ENCODE measurements around the gene CNTF.

CNTF gene

DNA sequence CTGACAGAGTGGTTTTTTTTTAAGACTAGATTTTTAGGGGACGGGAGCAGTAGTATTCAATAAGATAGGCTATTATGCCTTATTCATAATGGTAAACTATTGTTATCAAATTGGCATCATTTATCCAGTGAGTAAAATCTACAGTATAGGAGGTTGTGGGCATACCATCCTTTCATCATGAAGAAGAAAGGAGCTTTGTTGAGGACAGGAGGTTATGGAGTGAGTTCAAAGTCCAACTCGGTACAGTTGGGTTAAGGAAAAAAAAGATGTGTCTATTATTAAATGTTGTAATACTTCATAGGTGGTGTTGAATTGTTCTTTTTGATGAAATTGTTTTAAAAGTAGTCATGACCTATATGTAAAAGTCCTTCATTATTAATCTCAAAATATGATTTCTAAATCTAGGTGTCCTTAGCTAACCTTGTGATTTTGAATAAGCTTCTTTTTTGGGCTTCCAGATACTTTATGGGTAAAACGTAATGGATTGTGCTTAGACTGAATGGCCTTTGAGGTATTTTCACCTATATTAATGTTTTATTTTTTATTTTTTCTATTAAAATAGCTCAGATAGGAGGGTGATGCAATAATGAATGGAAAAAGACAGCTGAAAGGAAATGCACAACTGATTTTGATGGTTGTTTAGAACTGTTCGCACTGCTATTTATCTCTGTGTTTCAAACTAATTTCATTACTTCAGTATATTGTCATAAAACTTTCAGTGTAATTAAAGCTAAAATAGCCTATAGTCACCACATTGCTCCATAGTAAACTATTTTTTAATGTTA, 15.3 kb upstream of the CNTF start:
- DNase-seq (ENCODE audit: low read depth in 2 of 3, low spot score in 2 of 3) = no peak

DNA sequence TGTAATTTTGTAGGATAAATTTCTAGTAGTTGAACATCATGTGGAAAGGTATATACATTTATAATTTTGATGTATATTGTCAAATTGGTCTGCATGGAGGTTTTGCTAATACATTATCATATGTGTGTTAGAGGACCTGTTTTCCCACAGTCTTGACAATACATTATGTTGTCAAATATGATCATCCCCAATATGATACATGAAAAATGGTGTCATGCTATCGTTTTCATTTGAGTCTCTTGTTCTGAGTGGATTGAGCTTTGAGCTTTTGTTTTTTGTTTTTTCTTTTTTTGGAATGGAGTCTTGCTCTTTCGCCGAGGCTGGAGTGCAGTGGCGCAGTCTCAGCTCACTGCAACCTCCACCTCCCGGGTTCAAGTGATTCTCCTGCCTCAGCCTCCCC, 14.1 kb upstream of the CNTF start:
- no peak for DNase-seq (ENCODE audit: low read depth in 2 of 3, low spot score in 2 of 3)

DNA sequence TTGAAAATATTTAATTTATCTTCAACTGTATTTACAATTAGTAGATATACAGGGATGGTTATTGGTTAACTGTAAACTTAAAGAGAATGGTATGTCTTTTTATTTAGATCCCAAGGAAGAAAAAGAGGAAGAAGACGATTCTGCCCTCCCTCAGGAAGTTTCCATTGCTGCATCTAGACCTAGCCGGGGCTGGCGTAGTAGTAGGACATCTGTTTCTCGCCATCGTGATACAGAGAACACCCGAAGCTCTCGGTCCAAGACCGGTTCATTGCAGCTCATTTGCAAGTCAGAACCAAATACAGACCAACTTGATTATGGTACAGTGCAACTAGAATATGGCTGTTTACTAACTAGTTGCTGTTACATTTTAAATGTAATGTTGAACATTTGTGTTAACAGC, 12.7 kb upstream of the CNTF start:
- DNase-seq (ENCODE audit: low read depth in 2 of 3, low spot score in 2 of 3) = no peak

DNA sequence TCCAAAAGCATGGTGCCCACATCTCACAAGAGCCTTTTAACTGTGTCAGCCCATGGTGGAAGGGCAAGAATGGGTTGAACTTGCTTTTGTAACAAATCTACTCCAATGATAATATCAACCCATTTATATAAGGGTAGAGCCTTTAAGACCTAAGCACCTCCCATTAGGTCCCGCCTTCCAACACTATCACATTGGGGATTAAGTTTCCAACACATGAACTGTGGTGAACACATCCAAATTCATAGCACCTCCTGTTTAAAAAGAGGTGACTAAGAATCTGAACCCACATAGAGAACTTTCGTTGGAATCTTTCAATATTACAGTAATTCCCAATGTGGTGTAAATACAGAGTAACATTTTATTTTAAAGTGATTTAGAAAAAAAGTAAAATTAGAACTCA, 9.2 kb upstream of the CNTF start:
- DNase-seq (ENCODE audit: low read depth in 2 of 3, low spot score in 2 of 3) = no peak

DNA sequence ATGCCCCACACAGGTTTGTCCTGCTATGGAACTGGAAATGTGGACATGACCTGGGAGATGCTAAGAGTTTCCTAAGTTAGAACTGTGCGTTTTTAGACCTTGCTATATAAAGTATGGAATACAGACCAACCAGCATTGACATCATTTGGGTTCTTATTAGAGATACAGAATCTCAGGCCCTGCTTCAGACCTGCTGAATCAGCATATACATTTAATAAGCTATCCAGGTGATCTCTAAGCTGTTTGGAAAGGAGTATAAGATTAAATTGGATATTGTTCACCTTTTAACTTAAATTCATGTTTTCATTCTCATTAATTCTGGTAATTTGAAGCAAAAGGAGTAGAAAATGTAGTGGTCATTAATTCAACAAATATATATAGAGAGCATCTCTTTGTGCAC, 6.9 kb upstream of the CNTF start:
- no peak for DNase-seq (ENCODE audit: low read depth in 2 of 3, low spot score in 2 of 3)

DNA sequence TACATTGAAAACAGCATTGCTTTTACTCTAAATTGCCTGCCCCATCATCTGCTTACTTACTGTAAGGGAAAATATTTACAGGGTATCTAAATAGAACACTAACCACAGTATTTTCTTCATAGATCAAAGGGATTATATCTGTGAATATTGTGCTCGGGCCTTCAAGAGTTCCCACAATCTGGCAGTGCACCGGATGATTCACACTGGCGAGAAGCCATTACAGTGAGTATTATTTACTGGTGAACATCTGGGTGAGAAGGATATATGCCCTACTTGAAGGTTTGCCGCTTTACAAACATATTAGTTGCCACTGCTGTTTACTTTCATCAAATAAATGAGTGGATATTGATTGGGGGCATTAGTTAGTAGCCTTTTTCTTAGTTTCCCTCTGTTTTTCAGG, 5.9 kb upstream of the CNTF start:
- DNase-seq (ENCODE audit: low read depth in 2 of 3, low spot score in 2 of 3) = no peak

DNA sequence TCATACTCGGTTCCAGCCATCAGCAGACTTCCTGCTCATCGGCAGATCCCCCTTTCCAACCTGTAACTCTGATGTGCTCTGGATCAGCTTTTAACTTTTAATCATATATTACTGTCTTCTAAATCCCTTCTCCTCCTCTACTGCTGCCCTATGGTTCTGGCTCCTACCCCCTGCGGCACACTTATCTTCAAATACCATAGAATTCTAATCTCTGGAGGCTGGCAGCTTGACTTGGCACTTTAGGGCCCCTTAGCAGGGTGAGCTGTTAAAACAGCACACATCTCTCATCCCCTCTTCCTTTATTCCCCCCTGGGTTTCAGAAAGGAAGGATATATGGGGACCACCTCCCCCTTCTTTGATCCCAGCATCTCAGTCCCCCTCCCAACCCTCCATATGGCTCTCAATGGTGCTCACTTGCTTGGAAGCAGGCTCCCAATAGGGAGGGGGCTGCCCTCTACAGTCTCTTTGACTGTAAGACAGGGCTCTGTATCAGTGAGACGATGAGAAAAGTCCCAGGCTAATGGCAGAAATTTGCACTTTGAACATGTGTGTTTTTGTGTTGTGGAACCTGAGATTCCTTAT, 4.4 kb upstream of the CNTF start:
- no peak for DNase-seq (ENCODE audit: low read depth in 2 of 3, low spot score in 2 of 3)

DNA sequence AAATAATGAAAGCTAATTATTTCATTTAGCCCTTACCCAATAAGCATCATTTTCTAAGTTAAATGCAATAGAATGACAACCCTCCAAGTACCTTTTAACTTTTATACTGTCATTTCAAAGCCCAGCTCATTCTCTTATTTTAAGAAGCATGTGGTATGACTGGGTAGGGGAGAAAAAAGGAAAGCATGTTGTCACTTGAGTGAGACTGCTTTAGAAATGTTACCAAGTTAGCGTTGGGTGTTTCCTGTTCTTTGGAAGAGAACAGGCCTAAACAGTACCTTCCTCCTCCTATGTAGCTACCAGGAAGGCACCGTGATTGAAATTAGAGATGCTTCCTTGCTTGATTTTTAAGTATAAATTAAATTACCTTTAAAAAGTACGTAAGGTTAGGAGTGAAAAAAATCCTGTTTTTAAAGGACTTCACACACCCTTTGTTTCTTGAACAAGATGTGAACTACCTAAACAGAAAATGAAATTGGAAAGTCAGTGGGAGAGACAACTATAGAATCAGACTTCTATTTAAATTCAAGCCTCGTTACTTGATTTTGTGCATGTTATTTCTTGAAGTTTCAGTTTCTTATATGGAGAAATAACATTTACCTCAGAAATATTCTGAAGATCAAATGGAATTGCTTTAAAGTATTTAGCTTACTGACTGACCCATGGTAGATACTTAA, 741 bp upstream of the CNTF start:
- DNase-seq (ENCODE audit: low read depth in 2 of 3, low spot score in 2 of 3) = no peak

DNA sequence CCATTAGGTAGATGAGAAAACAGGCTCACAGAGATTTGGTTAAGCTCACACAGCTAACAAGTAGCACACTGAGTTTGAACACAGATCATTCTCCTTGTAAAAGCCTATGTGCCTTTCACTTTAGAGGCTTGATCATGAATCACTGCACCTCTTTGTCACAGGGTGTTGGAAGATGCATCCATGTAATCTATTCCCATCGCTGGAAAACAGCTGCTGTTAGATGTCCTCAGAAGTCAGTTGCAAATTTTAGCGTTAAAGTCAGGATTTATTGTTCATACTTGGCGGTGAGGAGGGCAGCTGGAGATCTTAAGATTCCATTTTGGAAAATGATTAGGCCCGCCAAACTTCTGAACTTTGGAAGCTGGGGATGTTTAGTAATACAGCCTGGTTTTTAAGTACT, 2.6 kb downstream of the CNTF start:
- DNase-seq (ENCODE audit: low read depth in 2 of 3, low spot score in 2 of 3) = no peak

DNA sequence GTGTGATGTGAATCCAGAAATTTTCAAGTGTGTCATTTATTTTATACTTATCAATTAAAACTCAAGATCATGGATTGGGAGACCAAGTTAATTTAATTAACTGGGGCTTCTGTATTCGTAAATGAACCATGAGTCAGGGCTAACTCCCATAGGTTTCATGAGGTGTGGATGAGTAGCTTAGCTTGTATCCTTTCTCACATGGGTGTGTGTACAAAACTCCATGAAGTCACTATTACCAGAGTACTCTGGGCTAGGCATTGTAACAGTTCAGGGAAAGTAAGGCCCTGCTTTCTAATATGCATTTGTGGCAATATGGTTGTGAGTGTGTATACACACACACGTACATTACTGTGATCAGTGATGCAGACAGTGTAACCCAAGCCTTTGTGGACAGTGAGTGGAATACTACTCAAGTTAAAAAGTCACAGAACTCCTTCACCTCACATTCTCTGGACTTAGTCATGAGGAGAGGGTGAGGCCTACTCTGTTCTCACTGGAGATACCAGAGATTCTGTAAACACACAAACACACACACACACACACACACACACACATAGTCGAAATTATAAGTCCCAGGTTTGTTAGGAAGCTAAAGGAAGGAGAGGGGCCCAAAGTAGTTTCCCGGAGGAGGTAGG, 3.5 kb downstream of the CNTF start:
- DNase-seq (ENCODE audit: low read depth in 2 of 3, low spot score in 2 of 3) = no peak

DNA sequence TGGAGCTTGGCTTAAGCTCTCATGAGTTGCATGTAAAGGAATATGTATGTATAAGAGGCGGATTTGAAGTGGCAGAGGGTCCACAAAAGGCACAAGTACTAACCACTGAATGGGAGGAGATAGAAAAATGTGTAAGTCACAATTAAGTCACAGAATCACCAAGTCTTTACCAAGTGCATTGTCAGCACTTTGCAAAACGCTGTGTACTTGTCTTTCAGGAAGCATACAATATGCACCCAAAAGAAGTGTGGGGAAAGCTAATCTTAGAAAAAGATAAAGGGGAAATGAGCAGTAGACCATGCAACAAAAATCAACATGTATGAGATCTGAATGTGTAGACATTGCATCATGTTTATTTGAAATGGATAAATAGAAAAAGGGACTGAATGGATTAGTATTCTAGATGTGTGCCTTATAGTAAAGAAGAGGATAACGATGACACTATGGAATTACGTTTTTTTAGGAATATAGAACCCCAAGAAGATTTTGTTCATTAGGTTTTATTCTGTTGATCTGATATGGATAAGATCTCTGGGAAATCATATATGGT, 4.5 kb downstream of the CNTF start:
- DNase-seq (ENCODE audit: low read depth in 2 of 3, low spot score in 2 of 3) = no peak

DNA sequence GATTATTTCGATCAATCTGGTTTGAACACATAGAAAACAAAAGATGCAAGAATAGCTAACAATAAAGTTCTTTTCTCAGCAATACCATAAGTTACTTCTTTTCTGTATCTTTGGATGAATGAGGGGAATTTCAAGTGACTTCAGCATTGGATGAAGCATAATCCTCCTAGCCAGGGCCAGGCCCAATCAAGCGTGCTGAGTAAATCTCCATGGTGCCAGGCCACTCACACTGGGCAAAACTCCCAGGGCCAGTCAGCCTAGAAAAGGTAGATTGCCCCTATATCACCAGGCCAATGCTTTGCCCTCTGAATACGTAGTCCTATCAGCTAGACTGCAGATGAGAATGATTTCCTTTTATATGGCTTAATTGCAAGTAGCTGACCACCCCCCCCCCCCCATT, 6.0 kb downstream of the CNTF start:
- no peak for DNase-seq (ENCODE audit: low read depth in 2 of 3, low spot score in 2 of 3)

DNA sequence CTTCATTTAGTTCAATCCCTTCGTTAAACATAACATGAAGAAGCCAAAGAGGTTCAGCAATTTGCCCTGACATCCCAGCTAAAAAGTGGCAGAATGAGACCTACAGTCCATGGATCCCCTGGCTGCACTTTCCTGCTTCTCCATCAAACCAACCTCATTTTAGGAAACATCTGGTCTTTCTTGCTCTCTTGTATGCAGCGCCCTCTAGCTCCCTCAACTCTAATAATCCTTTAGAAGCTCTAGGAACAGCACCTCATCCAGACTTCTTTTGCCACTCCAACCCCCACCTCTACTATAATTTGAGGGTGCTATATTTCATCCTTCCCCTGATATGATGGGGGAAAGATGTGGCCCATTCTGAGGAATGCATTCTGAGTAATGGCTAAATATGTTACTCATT, 7.4 kb downstream of the CNTF start:
- DNase-seq (ENCODE audit: low read depth in 2 of 3, low spot score in 2 of 3) = no peak

DNA sequence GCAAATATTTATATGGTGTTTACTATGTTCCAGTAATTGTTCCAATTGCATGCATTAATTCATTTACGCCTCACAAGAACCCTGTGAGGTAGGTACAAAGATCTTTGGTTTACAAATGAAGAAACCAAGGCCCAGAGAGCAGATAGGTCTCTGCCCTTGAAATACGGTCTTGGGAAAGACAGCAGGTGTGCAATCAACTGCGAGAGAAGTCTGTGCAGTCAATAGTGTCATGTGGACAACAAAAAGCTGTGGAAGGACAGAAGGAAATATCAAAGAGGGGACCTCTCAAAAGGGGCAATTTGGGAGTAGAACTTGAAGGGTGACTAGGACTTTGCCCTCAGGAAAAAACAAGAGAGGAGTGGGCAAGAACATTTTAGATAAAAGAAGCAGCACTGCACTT, 8.9 kb downstream of the CNTF start:
- no peak for DNase-seq (ENCODE audit: low read depth in 2 of 3, low spot score in 2 of 3)

DNA sequence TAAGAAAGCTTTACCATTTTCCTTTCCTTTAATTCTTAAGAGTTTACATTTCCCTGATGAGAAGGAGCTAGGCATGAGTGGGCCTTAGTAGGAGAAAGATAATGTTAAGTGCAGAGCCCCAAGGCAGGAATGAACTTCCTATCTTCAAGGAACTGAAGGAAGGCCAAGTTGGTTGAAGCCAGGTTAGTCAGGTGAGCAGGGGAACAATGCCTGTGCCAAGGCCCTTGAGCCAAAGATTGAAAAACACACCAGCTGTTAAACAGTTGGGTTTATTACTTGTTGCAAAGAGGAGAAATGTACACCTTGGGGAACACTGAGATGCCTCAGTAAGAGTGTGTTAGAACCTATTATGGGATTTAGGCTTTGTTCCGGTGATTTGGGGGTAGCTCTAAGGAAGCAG, 10.0 kb downstream of the CNTF start:
- no peak for DNase-seq (ENCODE audit: low read depth in 2 of 3, low spot score in 2 of 3)

DNA sequence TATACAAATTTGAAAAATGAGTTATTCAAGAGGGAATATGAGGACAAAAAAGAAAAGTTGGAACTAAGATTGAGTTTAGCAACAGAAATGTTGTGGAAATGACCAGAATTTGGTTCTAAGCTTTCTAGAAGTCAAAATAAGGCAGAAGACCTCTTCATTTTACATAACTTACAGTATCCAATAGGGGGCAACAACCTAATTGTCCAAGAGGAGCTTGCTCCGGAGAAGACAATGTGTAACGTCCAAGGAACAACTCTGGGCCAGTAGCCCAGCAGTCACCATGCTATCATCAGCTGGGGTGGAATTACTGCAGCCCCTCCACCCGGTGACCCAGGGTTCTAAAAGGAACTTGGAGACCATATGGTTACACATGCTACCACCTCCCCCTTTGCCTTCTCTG, 14.1 kb downstream of the CNTF start:
- no peak for DNase-seq (ENCODE audit: low read depth in 2 of 3, low spot score in 2 of 3)

DNA sequence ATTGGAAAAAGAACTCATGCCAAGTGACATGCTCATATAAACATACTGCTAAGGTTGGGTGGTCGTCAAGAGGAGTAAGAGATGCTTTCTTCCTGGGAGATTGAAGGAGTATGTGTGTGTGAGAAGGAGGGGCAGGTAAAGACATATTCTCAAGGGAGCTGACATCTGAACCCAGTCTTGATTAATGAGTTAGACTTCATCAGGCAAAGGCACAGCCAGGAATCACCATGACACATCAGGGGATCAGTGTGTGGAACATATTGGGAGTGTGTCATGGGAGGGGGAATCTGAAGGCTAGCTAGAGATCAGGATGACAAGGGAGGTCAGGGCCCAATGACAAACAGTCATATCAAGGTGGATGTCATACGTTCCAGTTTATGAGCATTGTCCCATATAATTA, 14.9 kb downstream of the CNTF start:
- no peak for DNase-seq (ENCODE audit: low read depth in 2 of 3, low spot score in 2 of 3)

DNA sequence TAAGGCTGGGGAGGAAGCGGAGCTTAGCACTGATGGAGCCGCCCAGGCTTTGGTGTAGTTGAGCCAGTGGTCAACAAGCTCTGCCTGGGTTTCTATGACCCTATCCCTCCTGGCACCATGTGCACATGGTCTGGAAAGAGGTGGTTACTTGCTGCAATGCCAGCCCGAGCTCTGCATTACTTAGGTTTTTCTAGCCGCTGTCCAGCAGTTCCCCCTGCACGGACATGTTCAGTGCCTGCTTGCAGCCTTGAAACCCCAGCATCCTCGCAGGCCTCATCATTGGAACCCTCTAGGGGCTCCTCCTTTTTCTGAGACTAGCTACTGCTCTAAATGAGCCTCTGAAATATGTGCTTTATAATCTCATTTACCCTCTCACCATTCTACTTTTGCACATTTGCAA, 16.6 kb downstream of the CNTF start:
- no peak for DNase-seq (ENCODE audit: low read depth in 2 of 3, low spot score in 2 of 3)

DNA sequence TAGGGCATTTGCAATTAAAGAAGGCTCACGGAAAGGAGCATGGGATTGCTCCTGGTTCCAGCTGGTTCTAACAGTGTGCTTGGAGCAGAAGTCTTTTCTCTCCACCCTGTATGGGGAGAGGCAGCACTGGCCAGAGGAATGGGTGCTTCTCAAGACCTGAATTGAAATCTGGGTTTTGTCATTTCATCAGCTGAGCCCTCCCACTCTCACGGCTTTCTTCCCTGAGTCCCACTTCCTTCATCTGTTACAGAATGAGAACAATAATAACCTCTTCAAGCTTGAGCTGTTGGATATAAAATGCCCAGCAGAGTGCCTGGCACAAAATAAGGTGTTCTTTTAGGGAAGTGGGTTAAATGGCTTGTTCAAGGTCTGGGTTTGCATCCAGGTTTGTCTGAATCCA, 17.2 kb downstream of the CNTF start:
- DNase-seq (ENCODE audit: low read depth in 2 of 3, low spot score in 2 of 3) = no peak

DNA sequence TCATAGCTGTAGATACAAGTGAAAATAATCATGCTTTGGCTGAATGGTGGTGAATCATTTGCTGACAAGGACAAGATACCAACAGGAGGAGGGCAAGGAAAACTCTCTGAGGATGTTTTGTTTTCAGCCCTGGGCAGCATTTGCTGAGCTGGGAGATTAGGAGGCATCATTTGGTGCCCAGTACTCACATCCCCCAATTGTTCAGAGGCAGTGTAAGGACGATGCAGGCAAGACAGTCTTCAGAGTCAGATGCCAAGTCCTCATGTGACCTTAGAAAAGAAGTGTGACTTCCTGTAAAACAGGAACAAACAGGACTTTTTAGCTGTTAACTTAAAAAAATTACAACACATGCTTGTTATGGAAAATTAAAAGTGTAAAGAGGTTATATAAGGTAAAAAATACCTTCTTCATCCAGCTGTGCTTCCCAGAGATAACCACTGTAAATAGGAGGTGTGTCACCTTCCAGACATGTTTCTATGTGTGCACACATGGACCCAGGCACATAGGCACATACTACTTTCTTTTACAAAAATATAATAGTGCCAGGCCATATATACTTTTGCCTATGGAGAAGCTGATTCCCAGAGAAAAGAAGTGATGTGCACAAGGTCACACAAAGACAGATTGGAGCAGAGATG, 18.0 kb downstream of the CNTF start:
- DNase-seq (ENCODE audit: low read depth in 2 of 3, low spot score in 2 of 3) = no peak

DNA sequence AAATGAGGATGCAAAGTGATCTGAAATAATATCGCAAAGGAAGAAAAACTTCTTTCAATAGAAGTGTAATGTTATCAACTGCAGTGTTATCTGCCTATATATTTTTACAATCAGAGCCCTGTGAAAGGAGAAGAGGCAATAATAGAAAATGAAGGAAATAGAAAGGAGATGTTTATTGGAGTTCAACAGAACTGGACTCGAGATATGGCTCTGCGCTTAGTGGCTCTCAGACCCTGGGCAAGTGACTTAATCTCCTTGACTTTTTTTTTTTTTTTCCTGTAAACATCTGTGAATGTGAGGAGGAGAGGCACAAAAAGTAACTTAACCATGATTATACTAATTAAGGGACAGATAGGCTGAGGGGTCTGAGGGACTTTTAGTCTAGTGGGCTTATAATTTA, 18.9 kb downstream of the CNTF start:
- no peak for DNase-seq (ENCODE audit: low read depth in 2 of 3, low spot score in 2 of 3)
